ENCODE results near the gene CEACAM1.

The CEACAM1 gene

GRCh38 chr19:42477117-42477516 lies 51.2 kb downstream of the CEACAM1 start:
- DNase-seq (ENCODE audit: low read depth, low spot score) = no peak
- in situ Hi-C loops (cut with HindIII; ENCODE audit: low sequenced_read_pairs) = no loop called here
- no peak for TF ChIP-seq CTCF (IDR thresholded peaks at IDR 0.05; ENCODE audit: low read depth, low read length)
- no peak overlapping the region for H3K4me3 ChIP-seq (ENCODE audit: low read depth, low read length)

- TF ChIP-seq CTCF (IDR thresholded peaks at IDR 0.05; ENCODE audit: low read depth, low read length) = no peak
- no peak for DNase-seq (ENCODE audit: low read depth, low spot score)
- in situ Hi-C loops (cut with HindIII; ENCODE audit: low sequenced_read_pairs) = no loop called here
- no peak overlapping the region for H3K4me3 ChIP-seq (ENCODE audit: low read depth, low read length)
Measured at GRCh38 chr19:42475366-42475765, 52.9 kb downstream of the CEACAM1 start.

GRCh38 chr19:42474743-42475142 lies 53.5 kb downstream of the CEACAM1 start:
- in situ Hi-C loops (cut with HindIII; ENCODE audit: low sequenced_read_pairs) = no loop called here
- TF ChIP-seq CTCF (IDR thresholded peaks at IDR 0.05; ENCODE audit: low read depth, low read length) = no peak
- no peak for DNase-seq (ENCODE audit: low read depth, low spot score)
- no peak overlapping the region for H3K4me3 ChIP-seq (ENCODE audit: low read depth, low read length)

- in situ Hi-C loops (cut with HindIII; ENCODE audit: low sequenced_read_pairs) = no loop called here
- no peak for TF ChIP-seq CTCF (IDR thresholded peaks at IDR 0.05; ENCODE audit: low read depth, low read length)
Measured at GRCh38 chr19:42473686-42474085, 54.6 kb downstream of the CEACAM1 start.

GRCh38 chr19:42472402-42473147 lies 55.7 kb downstream of the CEACAM1 start:
- TF ChIP-seq CTCF (IDR thresholded peaks at IDR 0.05; ENCODE audit: low read depth, low read length) = no peak
- no peak overlapping the region for H3K4me3 ChIP-seq (ENCODE audit: low read depth, low read length)
- DNase-seq (ENCODE audit: low read depth, low spot score) = no peak
- in situ Hi-C loops (cut with HindIII; ENCODE audit: low sequenced_read_pairs) = no loop called here

More at GRCh38 chr19:42473686-42474085, 54.6 kb downstream of the CEACAM1 start:
- H3K4me3 ChIP-seq (ENCODE audit: low read depth, low read length) = no peak overlapping the region
- no peak for DNase-seq (ENCODE audit: low read depth, low spot score)

- H3K4me3 ChIP-seq (ENCODE audit: low read depth, low read length) = no peak overlapping the region
- in situ Hi-C loops (cut with HindIII; ENCODE audit: low sequenced_read_pairs) = no loop called here
- TF ChIP-seq CTCF (IDR thresholded peaks at IDR 0.05; ENCODE audit: low read depth, low read length) = no peak
- DNase-seq (ENCODE audit: low read depth, low spot score) = no peak
Measured at GRCh38 chr19:42471554-42472249, 56.6 kb downstream of the CEACAM1 start.
